ENCODE data around the gene NLRP1. TPM values are rescaled to one million over a fixed set of nuclear protein-coding genes. Genes with fewer than 3 reads are reported as not detected.

The NLRP1 gene
- total RNA-seq, 1 donor from 2014 or later, result 40.3 TPM

DNA sequence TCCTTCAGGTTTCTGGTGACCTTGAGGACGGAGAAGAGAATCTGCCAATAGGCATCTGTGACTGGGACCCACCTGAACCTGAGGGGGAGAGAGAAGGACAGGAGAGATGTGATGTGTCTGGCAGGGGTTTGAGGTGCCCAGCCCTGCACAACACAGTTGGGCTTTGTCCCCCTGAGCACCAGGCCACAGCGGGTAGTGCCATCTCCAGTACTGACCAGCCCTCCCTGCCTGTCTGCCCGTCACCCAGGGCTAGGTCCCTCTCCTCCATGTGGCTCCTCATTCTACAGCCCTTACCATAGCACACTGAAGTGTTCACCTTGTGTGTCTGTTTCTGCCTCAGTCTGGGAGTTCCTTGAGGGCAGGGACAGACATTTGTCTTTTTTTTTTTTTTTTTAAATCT lies 30.8 kb downstream of the NLRP1 start:
- H3K27ac ChIP-seq, result no peak overlapping the region
- H3K4me1 ChIP-seq, result no peaks in the 10 kb centered on the region
- DNase-seq (no peak), ATAC-seq (peak in 1 of 2 donors; percentile 54)
- H3K36me3 ChIP-seq, result peaks cover 75% of the 10 kb centered on the region
- TF ChIP-seq, protein P1, sequence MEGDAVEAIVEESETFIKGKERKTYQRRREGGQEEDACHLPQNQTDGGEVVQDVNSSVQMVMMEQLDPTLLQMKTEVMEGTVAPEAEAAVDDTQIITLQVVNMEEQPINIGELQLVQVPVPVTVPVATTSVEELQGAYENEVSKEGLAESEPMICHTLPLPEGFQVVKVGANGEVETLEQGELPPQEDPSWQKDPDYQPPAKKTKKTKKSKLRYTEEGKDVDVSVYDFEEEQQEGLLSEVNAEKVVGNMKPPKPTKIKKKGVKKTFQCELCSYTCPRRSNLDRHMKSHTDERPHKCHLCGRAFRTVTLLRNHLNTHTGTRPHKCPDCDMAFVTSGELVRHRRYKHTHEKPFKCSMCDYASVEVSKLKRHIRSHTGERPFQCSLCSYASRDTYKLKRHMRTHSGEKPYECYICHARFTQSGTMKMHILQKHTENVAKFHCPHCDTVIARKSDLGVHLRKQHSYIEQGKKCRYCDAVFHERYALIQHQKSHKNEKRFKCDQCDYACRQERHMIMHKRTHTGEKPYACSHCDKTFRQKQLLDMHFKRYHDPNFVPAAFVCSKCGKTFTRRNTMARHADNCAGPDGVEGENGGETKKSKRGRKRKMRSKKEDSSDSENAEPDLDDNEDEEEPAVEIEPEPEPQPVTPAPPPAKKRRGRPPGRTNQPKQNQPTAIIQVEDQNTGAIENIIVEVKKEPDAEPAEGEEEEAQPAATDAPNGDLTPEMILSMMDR (IDR thresholded peaks at IDR 0.05), result no peak
- no peaks in the 10 kb centered on the region for H3K9me3 ChIP-seq
- no peaks in the 10 kb centered on the region for H3K27me3 ChIP-seq (ENCODE audit: low read depth)
- H3K4me3 ChIP-seq, result no peak overlapping the region
- intact Hi-C loops (cut with DNase I), result no loop called here

DNA sequence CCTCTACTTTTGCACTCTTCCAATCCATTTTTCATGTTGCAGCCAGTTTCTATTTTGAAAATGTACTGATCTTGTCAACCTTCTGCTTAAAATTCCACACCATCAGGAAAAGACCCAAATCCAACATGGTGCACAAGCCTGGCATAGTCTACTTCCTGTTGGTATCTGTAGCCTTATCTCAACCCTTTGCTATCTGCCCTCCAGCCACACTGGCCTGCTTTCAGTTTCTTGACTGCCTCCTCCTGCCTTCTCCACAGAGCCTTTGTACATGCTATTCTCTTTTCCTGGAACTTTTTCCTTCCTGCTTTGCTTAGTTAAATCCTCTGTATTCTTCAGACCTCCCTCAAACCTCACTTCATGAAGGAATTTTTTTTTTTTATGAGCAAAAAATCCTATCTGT lies 31.5 kb downstream of the NLRP1 start:
- no peak overlapping the region for H3K4me3 ChIP-seq
- intact Hi-C loops (cut with DNase I), result no loop called here
- H3K4me1 ChIP-seq, result no peaks in the 10 kb centered on the region
- DNase-seq, result no peak
- TF ChIP-seq, protein P1 (IDR thresholded peaks at IDR 0.05), result no peak
- peaks cover 75% of the 10 kb centered on the region for H3K36me3 ChIP-seq
- ATAC-seq, result no peak
- H3K27ac ChIP-seq, result no peak overlapping the region
- no peaks in the 10 kb centered on the region for H3K27me3 ChIP-seq (ENCODE audit: low read depth)
- no peaks in the 10 kb centered on the region for H3K9me3 ChIP-seq

DNA sequence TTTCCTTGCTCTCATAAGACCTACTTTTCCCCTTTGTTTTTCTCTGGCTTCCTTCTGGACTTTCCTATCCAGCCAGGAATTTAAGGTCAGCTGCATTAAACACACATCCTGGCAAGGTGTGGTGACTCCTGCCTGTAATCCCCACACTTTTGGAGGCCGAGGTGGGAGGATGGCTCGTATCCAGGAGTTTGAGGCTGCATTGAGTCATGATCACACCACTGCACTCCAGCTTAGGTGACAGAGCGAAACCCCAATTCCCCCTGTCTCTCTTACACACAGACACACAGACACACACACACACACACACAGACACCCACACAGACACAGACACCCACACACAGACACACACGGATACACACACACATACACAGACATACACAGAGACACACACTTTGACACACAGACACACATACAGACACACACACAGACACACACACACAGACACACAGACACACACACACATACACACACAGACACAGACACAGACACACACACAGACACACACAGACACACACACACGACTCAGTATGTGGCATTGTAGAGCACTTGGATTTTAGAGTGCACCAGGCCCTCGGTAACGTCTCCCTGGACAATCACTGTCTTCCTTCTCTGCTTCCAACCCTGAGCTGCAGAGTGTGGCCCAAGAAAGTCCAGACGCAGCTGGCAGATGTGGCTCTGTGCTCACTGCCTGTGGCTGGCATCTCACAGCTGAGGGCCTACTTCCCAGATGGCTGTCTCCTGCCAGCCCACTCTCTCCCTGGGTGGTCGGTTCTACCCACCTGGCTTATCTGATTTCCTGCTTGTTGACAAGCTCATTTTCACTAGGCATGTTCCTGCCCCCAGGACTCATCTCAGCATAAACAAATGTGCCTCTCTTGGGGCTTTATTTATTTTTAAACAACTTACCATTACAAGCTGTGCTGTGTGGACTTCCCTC lies 39.0 kb downstream of the NLRP1 start:
- Histone ChIP-seq H3K36me3 (peaks cover 88% of the 10 kb centered on the region), H3K4me1 (no peaks in the 10 kb centered on the region), H3K27ac (no peak overlapping the region), H3K27me3 (ENCODE audit: low read depth) (no peaks in the 10 kb centered on the region), H3K9me3 (no peaks in the 10 kb centered on the region), H3K4me3 (no peak overlapping the region)
- ATAC-seq (no peak), DNase-seq (no peak)
- intact Hi-C loops (cut with DNase I), result no loop called here
- TF ChIP-seq, protein P1 (IDR thresholded peaks at IDR 0.05), result no peak

DNA sequence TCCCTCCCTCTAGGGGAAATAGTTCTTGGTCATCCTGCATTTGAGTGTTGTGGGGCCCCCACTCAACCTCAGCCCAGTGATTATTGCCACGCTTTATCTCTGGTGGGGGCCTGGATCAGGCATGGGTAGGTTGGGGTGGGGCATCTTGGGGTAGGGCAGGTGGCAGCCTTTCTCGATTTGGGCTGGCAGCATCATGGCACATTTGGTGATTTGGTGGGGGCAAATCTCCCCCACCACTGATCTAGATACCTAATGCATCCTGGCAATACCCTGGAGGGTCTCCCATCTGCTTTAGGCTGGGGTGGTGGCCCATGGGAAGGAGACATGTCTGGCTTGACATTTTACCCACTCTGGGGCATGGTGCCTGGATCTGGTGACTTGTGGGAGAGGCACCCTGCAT lies 40.2 kb downstream of the NLRP1 start:
- Histone ChIP-seq H3K36me3 (peaks cover 88% of the 10 kb centered on the region), H3K9me3 (no peaks in the 10 kb centered on the region), H3K27ac (no peak overlapping the region), H3K4me1 (no peaks in the 10 kb centered on the region), H3K27me3 (ENCODE audit: low read depth) (no peaks in the 10 kb centered on the region), H3K4me3 (no peak overlapping the region)
- intact Hi-C loops (cut with DNase I), result no loop called here
- no peak for DNase-seq
- no peak for ATAC-seq
- TF ChIP-seq, protein P1 (IDR thresholded peaks at IDR 0.05), result no peak

DNA sequence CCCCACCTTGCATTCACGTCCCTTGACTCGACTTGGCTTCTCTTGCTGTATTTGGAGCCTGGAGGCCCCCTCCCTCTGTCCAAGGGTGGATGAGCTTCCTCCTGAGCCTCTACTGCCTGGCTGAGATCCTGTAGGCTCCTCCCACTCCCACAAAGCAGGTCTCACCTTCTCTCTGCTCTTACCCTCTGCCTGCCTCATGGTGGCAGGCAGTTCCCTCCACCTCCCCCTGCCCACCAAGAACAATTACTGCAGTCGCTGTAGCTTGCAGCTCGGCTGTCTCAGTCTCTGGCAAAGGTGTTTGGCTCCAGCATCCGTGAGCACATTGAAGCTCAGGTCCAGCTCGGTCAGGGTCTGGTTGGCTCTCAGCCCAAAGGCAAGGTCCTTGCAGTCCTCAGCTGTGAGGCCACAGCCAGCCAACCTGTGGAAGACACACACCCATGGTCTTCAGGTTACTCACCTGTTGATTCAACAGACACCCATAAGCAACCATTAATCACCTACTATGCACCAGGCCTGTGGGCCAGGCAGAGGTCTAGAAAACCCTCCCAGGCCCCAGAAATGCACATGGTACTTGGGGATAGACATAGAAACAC lies 42.6 kb downstream of the NLRP1 start:
- TF ChIP-seq, protein P1 (IDR thresholded peaks at IDR 0.05), result no peak
- Histone ChIP-seq H3K4me1 (no peaks in the 10 kb centered on the region), H3K9me3 (no peaks in the 10 kb centered on the region), H3K4me3 (no peak overlapping the region), H3K36me3 (peaks cover 88% of the 10 kb centered on the region), H3K27me3 (ENCODE audit: low read depth) (no peaks in the 10 kb centered on the region), H3K27ac (no peak overlapping the region)
- ATAC-seq (no peak), DNase-seq (no peak)
- intact Hi-C loops (cut with DNase I), result no loop called here

Measured in lower lobe of right lung (tissue), 2 donors.